Measurements from ENCODE around the gene GNAO1. TPM values are rescaled to one million over a fixed set of nuclear protein-coding genes. Genes with fewer than 3 reads are reported as not detected.

The GNAO1 gene
- total RNA-seq, 1 experiment from 2014 or later = not detected

DNA sequence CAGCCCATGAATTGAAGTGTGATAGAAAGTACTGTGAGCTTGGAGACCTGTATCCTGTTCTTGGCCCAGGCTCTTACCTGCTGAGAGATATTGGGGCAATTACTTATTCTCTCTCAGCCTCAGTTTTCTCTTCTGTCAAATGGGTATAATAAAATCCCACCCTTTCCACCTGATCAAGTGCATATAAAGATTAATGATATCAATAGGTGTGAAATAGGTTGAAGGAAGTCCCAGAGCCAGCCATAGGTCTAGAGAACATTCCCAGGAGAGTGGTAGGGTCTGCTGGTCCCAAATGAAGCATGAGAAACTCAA is 81.2 kb downstream of the GNAO1 start:
- H3K36me3 ChIP-seq (ENCODE audit: insufficient read depth, low read length, poor library complexity, severe bottlenecking) = no peaks in the 10 kb centered on the region
- no peaks in the 10 kb centered on the region for H3K9me3 ChIP-seq (ENCODE audit: low read depth, low read length, poor library complexity, severe bottlenecking)
- ChIA-PET CTCF (no interaction called here), POLR2A (ENCODE audit: low non-redundant PET) (no interaction called here)
- no peaks in the 10 kb centered on the region for H3K4me1 ChIP-seq (ENCODE audit: insufficient read depth, low read length, poor library complexity, severe bottlenecking)
- H3K4me3 ChIP-seq (ENCODE audit: low read depth, low read length, poor library complexity, severe bottlenecking) = no peak overlapping the region
- intact Hi-C loops (cut with micrococcal nuclease; ENCODE audit: unreplicated experiment) = no loop called here
- TF ChIP-seq EZH2 (IDR thresholded peaks at IDR 0.05; ENCODE audit: borderline replicate concordance, low read depth, low read length, poor library complexity, severe bottlenecking) (no peak), CTCF (conservative IDR thresholded peaks at IDR 0.05; ENCODE audit: low read depth, low read length) (no peak)
- no TSS peak for BruUV-seq (replicated peaks)
- DNase-seq (ENCODE audit: low spot score) = no peak
- peaks cover 20% of the 10 kb centered on the region for H3K27me3 ChIP-seq (replicated peaks; ENCODE audit: insufficient read depth, low read depth, low read length, poor library complexity)
- no peak overlapping the region for H3K27ac ChIP-seq (ENCODE audit: low read depth, low read length, poor library complexity, severe bottlenecking)

DNA sequence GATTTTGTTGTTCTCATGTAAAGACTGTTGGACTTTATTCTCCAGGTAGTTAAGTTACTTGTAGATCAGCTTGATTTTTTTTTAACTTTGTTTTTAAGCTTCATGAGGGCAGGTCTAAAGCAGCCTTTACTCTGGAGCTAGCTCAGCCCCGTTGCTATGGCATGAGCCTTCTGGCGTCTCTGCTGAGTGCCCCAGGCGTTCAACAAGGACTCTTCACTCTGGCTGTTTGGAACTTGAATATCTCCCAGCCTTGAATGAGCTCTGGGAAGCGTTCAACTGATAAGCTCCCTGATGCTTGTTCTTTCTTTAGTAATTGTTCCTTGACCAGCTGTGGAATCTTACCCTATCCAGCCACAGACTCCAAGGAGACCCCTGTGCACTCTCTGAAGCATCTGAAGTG is 82.3 kb downstream of the GNAO1 start:
- intact Hi-C loops (cut with micrococcal nuclease; ENCODE audit: unreplicated experiment) = no loop called here
- Histone ChIP-seq H3K4me1 (ENCODE audit: insufficient read depth, low read length, poor library complexity, severe bottlenecking) (no peaks in the 10 kb centered on the region), H3K27ac (ENCODE audit: low read depth, low read length, poor library complexity, severe bottlenecking) (no peak overlapping the region), H3K36me3 (ENCODE audit: insufficient read depth, low read length, poor library complexity, severe bottlenecking) (no peaks in the 10 kb centered on the region), H3K4me3 (ENCODE audit: low read depth, low read length, poor library complexity, severe bottlenecking) (no peak overlapping the region), H3K27me3 (replicated peaks; ENCODE audit: insufficient read depth, low read depth, low read length, poor library complexity) (peaks cover 20% of the 10 kb centered on the region), H3K9me3 (ENCODE audit: low read depth, low read length, poor library complexity, severe bottlenecking) (no peaks in the 10 kb centered on the region)
- DNase-seq (ENCODE audit: low spot score) = no peak
- BruUV-seq (replicated peaks) = no TSS peak
- CTCF ChIA-PET = no interaction called here
- TF ChIP-seq CTCF (conservative IDR thresholded peaks at IDR 0.05; ENCODE audit: low read depth, low read length) (no peak), EZH2 (IDR thresholded peaks at IDR 0.05; ENCODE audit: borderline replicate concordance, low read depth, low read length, poor library complexity, severe bottlenecking) (no peak)
- POLR2A ChIA-PET (ENCODE audit: low non-redundant PET) = no interaction called here

- BruUV-seq (replicated peaks) = no TSS peak
- ChIA-PET POLR2A (ENCODE audit: low non-redundant PET) (no interaction called here), CTCF (no interaction called here)
- Histone ChIP-seq H3K4me3 (ENCODE audit: low read depth, low read length, poor library complexity, severe bottlenecking) (no peak overlapping the region), H3K4me1 (ENCODE audit: insufficient read depth, low read length, poor library complexity, severe bottlenecking) (no peaks in the 10 kb centered on the region), H3K27me3 (replicated peaks; ENCODE audit: insufficient read depth, low read depth, low read length, poor library complexity) (peaks cover 20% of the 10 kb centered on the region), H3K27ac (ENCODE audit: low read depth, low read length, poor library complexity, severe bottlenecking) (no peak overlapping the region), H3K9me3 (ENCODE audit: low read depth, low read length, poor library complexity, severe bottlenecking) (no peaks in the 10 kb centered on the region), H3K36me3 (ENCODE audit: insufficient read depth, low read length, poor library complexity, severe bottlenecking) (no peaks in the 10 kb centered on the region)
- no peak for DNase-seq (ENCODE audit: low spot score)
- TF ChIP-seq CTCF (conservative IDR thresholded peaks at IDR 0.05; ENCODE audit: low read depth, low read length) (no peak), EZH2 (IDR thresholded peaks at IDR 0.05; ENCODE audit: borderline replicate concordance, low read depth, low read length, poor library complexity, severe bottlenecking) (no peak)
- intact Hi-C loops (cut with micrococcal nuclease; ENCODE audit: unreplicated experiment) = no loop called here
Measured at GRCh38 chr16:56274369-56274768, 83.1 kb downstream of the GNAO1 start.
